NOMO-1 (cell line): ENCODE measurements around the gene RHBDL1.
"Not testable (repeated sequence)": the region's sequence is repeated elsewhere in the genome, so short reads cannot be mapped to it uniquely, and the experiment has no call there.

Experiments used
- DNase-seq, 2 experiments: peaks; one replicate each; lab custom pipeline; 2025; ENCODE audit not compliant: unreplicated experiment in 2 of 2; lab: John Stamatoyannopoulos, UW

The RHBDL1 gene

GRCh38 chr16:684071-684794 is 8.8 kb downstream of the RHBDL1 start, which contains the start of gene JMJD8:
Gene JMJD8 (minus strand): TSS chr16:684334. CDS start chr16:684319, 15 bp downstream.
- DNase-seq: peak; percentile 94

GRCh38 chr16:684961-685696 is 9.7 kb downstream of the RHBDL1 start:
- DNase-seq: no peak

- no peak for DNase-seq
These were observed 10.5 kb downstream of the RHBDL1 start for GRCh38 chr16:685967-686366.

- no peak for DNase-seq
These were observed 11.2 kb downstream of the RHBDL1 start for GRCh38 chr16:686459-687260.

GRCh38 chr16:687499-687898 is 12.0 kb downstream of the RHBDL1 start:
- DNase-seq: no peak

- DNase-seq: no peak
These were observed 13.9 kb downstream of the RHBDL1 start for GRCh38 chr16:689175-689897.

- not testable (repeated sequence) for DNase-seq
These were observed 15.8 kb downstream of the RHBDL1 start for GRCh38 chr16:691242-691641.

- DNase-seq: no peak
These were observed 17.1 kb downstream of the RHBDL1 start for GRCh38 chr16:692356-693108.

- DNase-seq: no peak
These were observed 17.9 kb downstream of the RHBDL1 start for GRCh38 chr16:693364-693763.

- no peak for DNase-seq
These were observed 18.3 kb downstream of the RHBDL1 start for GRCh38 chr16:693766-694165.

GRCh38 chr16:694187-694862 is 18.9 kb downstream of the RHBDL1 start:
- DNase-seq: no peak

GRCh38 chr16:694863-695354 is 19.4 kb downstream of the RHBDL1 start:
- no peak for DNase-seq

GRCh38 chr16:695355-696089 is 20.1 kb downstream of the RHBDL1 start:
- DNase-seq: peak; percentile 23 to 44

- no peak for DNase-seq
These were observed 23.6 kb downstream of the RHBDL1 start for GRCh38 chr16:698911-699671.

- peak in 1 of 2 experiments; percentile 39 for DNase-seq
These were observed 25.5 kb downstream of the RHBDL1 start for GRCh38 chr16:700684-701584.

- no peak for DNase-seq
These were observed 26.9 kb downstream of the RHBDL1 start for GRCh38 chr16:702341-702740.

- no peak for DNase-seq
These were observed 27.9 kb downstream of the RHBDL1 start for GRCh38 chr16:703406-703805.
